ENCODE data around the gene PCCA.
"Not testable (repeated sequence)": the region's sequence is repeated elsewhere in the genome, so short reads cannot be mapped to it uniquely, and the experiment has no call there.

The PCCA gene

DNA sequence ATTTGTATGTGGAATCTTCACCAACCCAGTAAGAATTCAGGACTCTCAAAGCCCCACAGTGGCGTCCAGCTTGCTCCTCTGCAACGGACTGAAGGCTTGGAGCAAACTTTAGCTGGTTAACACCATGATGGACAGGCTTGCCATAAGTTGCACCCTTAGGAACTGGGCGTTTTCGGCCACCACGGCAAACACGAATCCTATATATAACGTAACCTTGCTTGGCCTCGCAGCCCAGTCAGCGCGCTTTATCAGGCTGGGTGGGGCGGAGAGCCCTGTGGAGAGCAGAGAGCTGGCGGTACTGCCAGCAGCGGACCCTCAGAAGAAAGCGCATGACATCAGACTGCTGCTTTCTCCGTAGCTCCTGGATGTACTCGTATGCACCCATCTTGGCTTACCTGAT is 61.8 kb downstream of the PCCA start:
- not testable (repeated sequence) for DNase-seq; H3K27me3 ChIP-seq (ENCODE audit: insufficient read depth, low read length); H3K27ac ChIP-seq (ENCODE audit: low read depth, low read length); H2AK5ac ChIP-seq (ENCODE audit: low read length); H3K9me3 ChIP-seq (ENCODE audit: insufficient read depth, low read depth, low read length); H4K8ac ChIP-seq (ENCODE audit: low read depth, low read length); H4K12ac ChIP-seq (ENCODE audit: low read depth, low read length); H3K79me1 ChIP-seq (ENCODE audit: low read length); H2BK5ac ChIP-seq (ENCODE audit: low read depth, low read length, poor library complexity); H3K4me3 ChIP-seq (ENCODE audit: low read depth, low read length); H2BK12ac ChIP-seq (ENCODE audit: low read length); H3K18ac ChIP-seq (ENCODE audit: low read length); H3K79me2 ChIP-seq (ENCODE audit: control insufficient read depth, insufficient read depth, low read length, poor library complexity); H2AFZ ChIP-seq (ENCODE audit: insufficient read depth, low read length, poor library complexity); H3K36me3 ChIP-seq (ENCODE audit: control insufficient read depth in 1 of 2, insufficient read depth in 2 of 2, low read length in 2 of 2); H3K23ac ChIP-seq (ENCODE audit: low read length); H3K14ac ChIP-seq (ENCODE audit: low read length); H3K9ac ChIP-seq (ENCODE audit: low read length); H4K91ac ChIP-seq (ENCODE audit: low read depth, low read length); H3K4me2 ChIP-seq (ENCODE audit: low read length); H2BK120ac ChIP-seq (ENCODE audit: insufficient read depth, low read length, poor library complexity); H3K4ac ChIP-seq (ENCODE audit: low read depth, low read length); H3K4me1 ChIP-seq (ENCODE audit: control insufficient read depth in 1 of 2, insufficient read depth in 2 of 2, low read length in 2 of 2)
- WGBS (ENCODE audit: extremely low coverage, insufficient coverage, insufficient read length): no CpG with 5 or more reads among the region's 16 CpGs

DNA sequence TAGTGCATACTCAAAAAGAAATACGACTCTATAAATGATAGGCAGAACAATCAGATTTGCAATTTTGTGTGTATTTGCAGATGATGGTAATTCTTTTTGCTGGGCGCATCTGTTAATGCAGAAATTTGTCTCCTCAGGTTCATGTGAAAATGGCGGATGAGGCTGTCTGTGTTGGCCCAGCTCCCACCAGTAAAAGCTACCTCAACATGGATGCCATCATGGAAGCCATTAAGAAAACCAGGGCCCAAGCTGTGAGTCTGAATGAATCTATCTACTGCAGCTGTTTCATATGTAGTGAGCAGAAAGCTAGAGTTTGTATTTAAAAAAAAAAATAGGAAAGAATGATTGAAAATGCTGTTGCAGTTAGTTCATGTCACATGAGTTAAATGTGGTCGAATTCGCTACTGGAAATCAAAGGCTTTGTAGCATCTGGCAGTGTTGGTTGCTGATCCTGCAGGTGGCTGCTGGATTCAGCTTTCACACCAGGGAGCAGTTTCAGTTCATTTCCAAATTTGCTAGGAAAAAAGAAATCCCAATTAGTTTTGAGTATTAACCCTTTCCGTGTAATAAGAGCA is 66.0 kb downstream of the PCCA start:
- no peak overlapping the region for H2AK5ac ChIP-seq (ENCODE audit: low read length)
- H4K8ac ChIP-seq (ENCODE audit: low read depth, low read length): no peak overlapping the region
- no peaks in the 10 kb centered on the region for H3K79me1 ChIP-seq (ENCODE audit: low read length)
- H2AFZ ChIP-seq (ENCODE audit: insufficient read depth, low read length, poor library complexity): no peak overlapping the region
- no CpG with 5 or more reads among the region's 6 CpGs for WGBS (ENCODE audit: extremely low coverage, insufficient coverage, insufficient read length)
- H3K36me3 ChIP-seq (ENCODE audit: control insufficient read depth in 1 of 2, insufficient read depth in 2 of 2, low read length in 2 of 2): peaks cover 2 to 5% of the 10 kb centered on the region in 2 experiments
- H3K79me2 ChIP-seq (ENCODE audit: control insufficient read depth, insufficient read depth, low read length, poor library complexity): no peaks in the 10 kb centered on the region
- no peak overlapping the region for H3K4me3 ChIP-seq (ENCODE audit: low read depth, low read length)
- no peak overlapping the region for H2BK120ac ChIP-seq (ENCODE audit: insufficient read depth, low read length, poor library complexity)
- H4K91ac ChIP-seq (ENCODE audit: low read depth, low read length): no peak overlapping the region
- no peak overlapping the region for H3K4me2 ChIP-seq (ENCODE audit: low read length)
- H3K14ac ChIP-seq (ENCODE audit: low read length): no peak overlapping the region
- no peak overlapping the region for H3K4ac ChIP-seq (ENCODE audit: low read depth, low read length)
- H3K18ac ChIP-seq (ENCODE audit: low read length): no peak overlapping the region
- H3K9me3 ChIP-seq (ENCODE audit: insufficient read depth, low read depth, low read length): no peaks in the 10 kb centered on the region
- no peak for DNase-seq
- no peak overlapping the region for H3K27ac ChIP-seq (ENCODE audit: low read depth, low read length)
- no peak overlapping the region for H3K9ac ChIP-seq (ENCODE audit: low read length)
- no peaks in the 10 kb centered on the region for H3K27me3 ChIP-seq (ENCODE audit: insufficient read depth, low read length)
- H4K12ac ChIP-seq (ENCODE audit: low read depth, low read length): no peak overlapping the region
- no peaks in the 10 kb centered on the region for H3K4me1 ChIP-seq (ENCODE audit: control insufficient read depth in 1 of 2, insufficient read depth in 2 of 2, low read length in 2 of 2)
- H2BK5ac ChIP-seq (ENCODE audit: low read depth, low read length, poor library complexity): no peak overlapping the region
- no peak overlapping the region for H2BK12ac ChIP-seq (ENCODE audit: low read length)
- no peak overlapping the region for H3K23ac ChIP-seq (ENCODE audit: low read length)

DNA sequence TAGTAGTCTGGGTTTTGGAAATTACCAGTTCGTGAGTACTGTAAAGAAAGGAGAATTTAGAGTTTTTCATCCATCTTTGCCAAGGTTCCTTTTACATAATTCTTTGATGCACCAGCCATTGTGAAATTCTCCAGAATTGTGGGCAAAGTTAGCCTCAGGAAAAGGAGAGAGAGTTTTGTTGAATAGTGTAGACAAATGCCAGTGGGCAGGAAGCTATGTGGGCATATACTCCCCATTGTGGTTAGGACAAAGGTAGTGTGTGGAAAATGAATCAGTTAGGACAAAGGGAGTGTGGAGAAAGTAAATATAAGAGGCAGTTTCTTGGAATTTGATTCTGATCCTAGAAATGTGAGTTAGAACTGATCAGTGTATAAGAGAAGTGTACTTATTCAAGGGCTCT is 67.9 kb downstream of the PCCA start:
- H3K27ac ChIP-seq (ENCODE audit: low read depth, low read length): no peak overlapping the region
- H3K23ac ChIP-seq (ENCODE audit: low read length): no peak overlapping the region
- no peak for DNase-seq
- H3K4ac ChIP-seq (ENCODE audit: low read depth, low read length): no peak overlapping the region
- no peak overlapping the region for H3K18ac ChIP-seq (ENCODE audit: low read length)
- no peak overlapping the region for H3K9ac ChIP-seq (ENCODE audit: low read length)
- no peaks in the 10 kb centered on the region for H3K4me1 ChIP-seq (ENCODE audit: control insufficient read depth in 1 of 2, insufficient read depth in 2 of 2, low read length in 2 of 2)
- H2BK5ac ChIP-seq (ENCODE audit: low read depth, low read length, poor library complexity): no peak overlapping the region
- no peaks in the 10 kb centered on the region for H3K79me1 ChIP-seq (ENCODE audit: low read length)
- no peak overlapping the region for H2BK120ac ChIP-seq (ENCODE audit: insufficient read depth, low read length, poor library complexity)
- H3K9me3 ChIP-seq (ENCODE audit: insufficient read depth, low read depth, low read length): no peaks in the 10 kb centered on the region
- no peak overlapping the region for H4K8ac ChIP-seq (ENCODE audit: low read depth, low read length)
- no peaks in the 10 kb centered on the region for H3K79me2 ChIP-seq (ENCODE audit: control insufficient read depth, insufficient read depth, low read length, poor library complexity)
- H3K36me3 ChIP-seq (ENCODE audit: control insufficient read depth in 1 of 2, insufficient read depth in 2 of 2, low read length in 2 of 2): peaks cover 2 to 9% of the 10 kb centered on the region in 2 experiments
- H2BK12ac ChIP-seq (ENCODE audit: low read length): no peak overlapping the region
- H3K14ac ChIP-seq (ENCODE audit: low read length): no peak overlapping the region
- H2AFZ ChIP-seq (ENCODE audit: insufficient read depth, low read length, poor library complexity): no peak overlapping the region
- H4K12ac ChIP-seq (ENCODE audit: low read depth, low read length): no peak overlapping the region
- no peak overlapping the region for H2AK5ac ChIP-seq (ENCODE audit: low read length)
- no peak overlapping the region for H3K4me2 ChIP-seq (ENCODE audit: low read length)
- no peak overlapping the region for H3K4me3 ChIP-seq (ENCODE audit: low read depth, low read length)
- H4K91ac ChIP-seq (ENCODE audit: low read depth, low read length): no peak overlapping the region
- no peaks in the 10 kb centered on the region for H3K27me3 ChIP-seq (ENCODE audit: insufficient read depth, low read length)
- no CpG with 5 or more reads among the region's 1 CpG for WGBS (ENCODE audit: extremely low coverage, insufficient coverage, insufficient read length)

DNA sequence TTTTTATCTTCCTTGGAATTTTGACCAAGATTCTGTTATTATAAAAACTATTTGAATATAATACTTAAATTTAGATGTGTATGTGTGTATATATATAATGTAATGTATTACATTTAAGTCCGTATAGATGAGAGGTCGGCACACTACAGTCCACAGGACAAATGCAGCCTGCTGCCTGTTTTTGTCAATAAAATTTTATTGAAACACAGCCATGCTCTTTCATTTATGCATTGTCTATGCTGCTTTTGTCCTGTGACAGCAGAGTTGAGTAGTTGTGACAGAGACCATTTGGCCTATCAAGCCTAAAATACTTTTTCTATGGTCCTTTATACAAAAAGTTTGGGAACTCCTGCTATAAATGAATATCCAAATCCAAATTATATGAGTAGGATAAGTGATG is 69.7 kb downstream of the PCCA start:
- no peak overlapping the region for H3K23ac ChIP-seq (ENCODE audit: low read length)

More for the DNA sequence above, 69.7 kb downstream of the PCCA start:
- Histone ChIP-seq H2BK120ac (ENCODE audit: insufficient read depth, low read length, poor library complexity) (no peak overlapping the region), H3K36me3 (ENCODE audit: control insufficient read depth in 1 of 2, insufficient read depth in 2 of 2, low read length in 2 of 2) (peaks cover 2 to 9% of the 10 kb centered on the region in 2 experiments), H3K14ac (ENCODE audit: low read length) (no peak overlapping the region), H3K79me1 (ENCODE audit: low read length) (no peaks in the 10 kb centered on the region), H3K27me3 (ENCODE audit: insufficient read depth, low read length) (no peaks in the 10 kb centered on the region), H3K79me2 (ENCODE audit: control insufficient read depth, insufficient read depth, low read length, poor library complexity) (no peaks in the 10 kb centered on the region), H3K9ac (ENCODE audit: low read length) (no peak overlapping the region), H2BK12ac (ENCODE audit: low read length) (no peak overlapping the region), H3K18ac (ENCODE audit: low read length) (no peak overlapping the region), H3K27ac (ENCODE audit: low read depth, low read length) (no peak overlapping the region), H2AK5ac (ENCODE audit: low read length) (no peak overlapping the region), H3K4me3 (ENCODE audit: low read depth, low read length) (no peak overlapping the region), H3K4ac (ENCODE audit: low read depth, low read length) (no peak overlapping the region), H4K91ac (ENCODE audit: low read depth, low read length) (no peak overlapping the region), H3K4me1 (ENCODE audit: control insufficient read depth in 1 of 2, insufficient read depth in 2 of 2, low read length in 2 of 2) (no peaks in the 10 kb centered on the region), H3K9me3 (ENCODE audit: insufficient read depth, low read depth, low read length) (no peaks in the 10 kb centered on the region), H4K12ac (ENCODE audit: low read depth, low read length) (no peak overlapping the region), H4K8ac (ENCODE audit: low read depth, low read length) (no peak overlapping the region), H2BK5ac (ENCODE audit: low read depth, low read length, poor library complexity) (no peak overlapping the region), H2AFZ (ENCODE audit: insufficient read depth, low read length, poor library complexity) (no peak overlapping the region), H3K4me2 (ENCODE audit: low read length) (no peak overlapping the region)
- WGBS (ENCODE audit: extremely low coverage, insufficient coverage, insufficient read length): no CpG with 5 or more reads among the region's 2 CpGs
- no peak for DNase-seq
